NCI-H2196 (cell line): Measurements from ENCODE around the gene ZNF219.
"Not testable (repeated sequence)": the region's sequence is repeated elsewhere in the genome, so short reads cannot be mapped to it uniquely, and the experiment has no call there.

Source experiments
- DNase-seq: peaks from one replicate; lab custom pipeline; 2025; ENCODE audit not compliant: unreplicated experiment; lab: John Stamatoyannopoulos, UW

ZNF219 gene

DNA sequence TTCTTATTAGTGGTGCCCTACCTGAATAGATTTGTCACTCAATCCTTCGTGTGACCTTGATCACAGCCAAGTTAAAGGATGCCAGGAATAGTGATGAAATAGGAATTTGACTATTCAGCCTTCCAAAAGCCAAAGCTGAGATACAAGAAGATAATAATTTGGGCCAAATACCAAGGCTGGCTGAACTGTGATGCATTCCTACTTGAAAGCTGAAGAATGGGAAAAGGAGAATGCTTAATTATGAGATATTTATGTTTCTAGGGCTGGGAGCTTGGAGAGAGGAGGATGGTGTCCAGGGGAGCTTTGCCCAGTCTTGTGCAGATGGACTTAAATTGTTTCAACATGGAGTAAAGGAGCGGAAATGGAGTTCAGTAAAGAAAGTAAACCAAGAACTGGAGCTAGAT is 51.1 kb downstream of the ZNF219 start:
- no peak for DNase-seq

DNA sequence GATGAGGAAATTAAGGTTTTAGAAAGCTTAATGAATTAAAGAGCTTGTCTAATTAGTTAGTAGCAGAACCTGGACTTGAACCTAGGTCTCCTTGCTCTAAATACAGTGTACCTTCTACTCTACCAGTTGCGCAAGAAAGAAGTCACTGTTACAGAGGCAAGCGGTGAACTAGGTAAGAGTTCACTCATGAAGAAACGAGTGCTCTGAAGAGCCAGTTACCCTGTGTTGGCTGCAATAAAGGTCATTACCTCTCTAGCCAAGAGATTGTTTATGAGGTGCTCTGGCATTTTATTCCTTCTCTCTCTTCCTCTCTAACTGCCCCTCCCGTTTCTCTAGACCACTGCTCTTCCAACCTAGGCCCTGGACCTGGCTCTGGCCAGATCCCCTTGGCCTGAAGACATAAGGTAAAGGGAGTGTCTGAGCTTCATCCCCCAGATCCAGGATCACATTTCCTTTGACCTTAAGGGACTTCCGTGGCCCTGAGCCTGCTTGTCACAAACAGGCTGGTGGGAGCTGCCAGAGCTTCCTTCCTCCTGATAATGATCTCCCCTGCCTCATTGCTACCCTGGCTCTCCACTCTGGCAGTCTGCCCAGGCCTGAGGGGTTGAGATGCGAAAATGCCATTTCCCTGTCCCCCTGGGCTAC is 54.4 kb downstream of the ZNF219 start:
- DNase-seq: no peak

DNA sequence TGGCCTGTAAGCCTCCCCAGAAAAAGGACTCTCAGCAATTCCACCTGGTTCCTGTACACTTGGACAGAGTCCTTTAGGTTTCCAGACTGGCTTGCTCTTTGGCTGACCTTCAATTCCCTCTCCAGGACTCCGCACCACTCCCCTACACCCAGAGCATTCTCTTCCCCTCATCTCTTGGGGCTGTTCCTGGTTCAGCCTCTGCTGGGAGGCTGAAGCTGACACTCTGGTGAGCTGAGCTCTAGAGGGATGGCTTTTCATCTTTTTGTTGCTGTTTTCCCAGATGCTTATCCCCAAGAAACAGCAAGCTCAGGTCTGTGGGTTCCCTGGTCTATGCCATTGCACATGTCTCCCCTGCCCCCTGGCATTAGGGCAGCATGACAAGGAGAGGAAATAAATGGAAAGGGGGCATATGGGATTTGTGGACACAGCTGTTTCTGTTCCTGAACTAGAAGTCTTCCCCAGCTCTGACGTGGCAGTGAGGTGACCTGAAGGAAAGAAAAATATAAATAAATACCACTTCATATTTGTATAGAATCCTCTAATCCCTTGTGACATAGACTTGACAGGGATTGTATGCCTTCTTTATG is 55.0 kb downstream of the ZNF219 start:
- DNase-seq: no peak

DNA sequence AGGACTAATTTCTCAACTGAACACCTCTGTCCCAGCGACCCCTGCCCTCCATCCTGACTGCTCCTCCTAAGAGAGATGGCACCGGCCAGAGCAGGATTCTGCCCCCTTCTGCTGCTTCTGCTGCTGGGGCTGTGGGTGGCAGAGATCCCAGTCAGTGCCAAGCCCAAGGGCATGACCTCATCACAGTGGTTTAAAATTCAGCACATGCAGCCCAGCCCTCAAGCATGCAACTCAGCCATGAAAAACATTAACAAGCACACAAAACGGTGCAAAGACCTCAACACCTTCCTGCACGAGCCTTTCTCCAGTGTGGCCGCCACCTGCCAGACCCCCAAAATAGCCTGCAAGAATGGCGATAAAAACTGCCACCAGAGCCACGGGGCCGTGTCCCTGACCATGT is 55.5 kb downstream of the ZNF219 start:
- DNase-seq: no peak

DNA sequence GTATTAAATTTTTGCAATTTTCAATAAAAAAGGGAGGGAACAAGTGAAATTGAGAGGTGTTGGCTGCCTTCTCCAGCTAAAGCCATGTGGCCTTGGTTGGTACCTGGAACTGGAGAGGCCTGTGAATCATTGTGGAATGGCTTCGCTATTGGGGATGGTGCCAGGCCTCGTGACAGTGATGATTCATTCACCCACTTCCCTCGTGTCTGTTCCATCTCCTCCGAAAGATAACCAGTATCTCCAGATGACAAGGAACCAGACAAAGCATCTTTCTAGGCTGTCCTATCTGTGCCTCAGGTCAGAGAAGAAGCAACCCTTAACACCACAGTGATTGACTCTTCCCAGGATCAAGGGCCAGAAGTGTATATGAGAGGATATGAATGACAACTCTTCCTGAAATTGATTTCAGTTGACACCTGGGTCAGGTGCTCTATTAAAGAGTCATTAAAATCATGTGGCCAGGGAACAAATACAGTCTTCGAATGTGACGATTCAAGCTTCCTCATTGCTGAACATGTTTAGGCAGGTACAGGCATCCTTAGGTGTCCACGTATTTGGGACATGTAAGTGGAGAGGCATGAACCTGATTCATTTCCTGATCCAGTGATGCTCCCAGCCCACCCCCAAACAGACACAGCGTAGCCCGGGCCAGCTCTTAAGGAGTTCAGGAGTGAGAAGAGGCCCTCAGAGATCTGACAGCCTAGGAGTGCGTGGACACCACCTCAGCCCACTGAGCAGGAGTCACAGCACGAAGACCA is 56.6 kb downstream of the ZNF219 start, which contains the start of gene RNASE7:
RNASE7 (plus strand) TSS at position 687 of the 758 bp plus-strand sequence. CDS start 631 bp downstream, outside the sequence.
- DNase-seq: no peak

DNA sequence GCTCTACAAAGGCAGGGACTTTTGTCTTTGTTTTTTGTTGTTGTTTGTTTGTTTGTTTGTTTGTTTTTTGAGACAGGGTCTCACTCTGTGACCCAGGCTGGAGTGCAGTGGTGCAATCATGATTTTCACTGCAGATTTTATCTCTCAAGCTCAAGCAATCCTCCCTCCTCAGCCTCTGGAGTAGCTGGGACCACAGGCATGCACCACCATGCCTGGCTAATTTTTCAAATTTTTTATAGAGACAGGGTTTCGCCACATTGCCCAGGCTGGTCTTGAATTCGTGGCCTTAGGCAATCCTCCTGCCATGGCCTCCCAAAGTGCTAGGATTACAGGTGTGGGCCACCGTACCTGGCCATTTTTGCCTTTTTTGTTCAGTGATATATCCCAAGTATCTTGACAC is 57.5 kb downstream of the ZNF219 start:
- DNase-seq: not testable (repeated sequence)

DNA sequence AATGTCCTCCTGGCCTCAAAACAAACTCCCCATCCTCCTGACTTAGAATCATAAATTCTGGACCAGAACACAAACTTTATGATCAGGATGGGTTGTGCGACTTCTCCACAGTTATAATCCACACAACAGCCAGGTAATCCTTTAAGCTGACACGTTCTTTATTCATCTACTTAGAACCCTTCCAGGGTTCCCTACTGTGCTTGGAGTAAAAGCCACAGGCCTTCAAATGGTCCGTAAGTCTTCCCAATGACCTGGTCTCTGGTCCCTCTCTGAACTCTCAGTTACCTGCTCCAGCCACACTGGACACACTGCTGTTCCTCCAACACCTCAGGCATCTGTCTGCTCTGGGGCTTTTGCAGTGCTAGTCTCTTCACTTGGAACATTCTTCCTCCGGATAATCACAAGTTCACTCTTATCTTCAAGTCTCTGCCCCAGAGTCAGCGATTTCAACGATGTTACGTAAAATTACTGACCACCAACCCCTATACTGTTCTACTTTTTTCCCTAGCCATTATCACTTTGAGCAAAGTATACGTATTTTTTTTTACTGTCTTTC is 58.0 kb downstream of the ZNF219 start:
- no peak for DNase-seq
